Measurements from ENCODE around the gene CUL9.

DNA sequence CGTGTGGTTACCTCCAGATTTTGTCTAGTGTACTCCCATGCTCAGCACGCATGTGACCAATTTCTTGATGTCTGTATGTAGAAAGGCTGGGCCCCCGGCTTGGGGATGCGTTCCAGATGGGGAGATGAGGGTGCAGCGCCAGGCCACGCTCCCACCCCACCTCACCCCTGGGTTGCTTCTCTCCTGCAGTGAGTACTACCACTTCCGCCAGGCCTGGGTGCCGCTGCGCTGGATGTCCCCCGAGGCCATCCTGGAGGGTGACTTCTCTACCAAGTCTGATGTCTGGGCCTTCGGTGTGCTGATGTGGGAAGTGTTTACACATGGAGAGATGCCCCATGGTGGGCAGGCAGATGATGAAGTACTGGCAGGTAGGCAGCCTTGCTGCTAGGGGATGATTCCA is 22.4 kb upstream of the CUL9 start:
- no peak for TF ChIP-seq EZH2 (IDR thresholded peaks at IDR 0.05; ENCODE audit: low read depth, unreplicated experiment)
- TF ChIP-seq, protein P1, sequence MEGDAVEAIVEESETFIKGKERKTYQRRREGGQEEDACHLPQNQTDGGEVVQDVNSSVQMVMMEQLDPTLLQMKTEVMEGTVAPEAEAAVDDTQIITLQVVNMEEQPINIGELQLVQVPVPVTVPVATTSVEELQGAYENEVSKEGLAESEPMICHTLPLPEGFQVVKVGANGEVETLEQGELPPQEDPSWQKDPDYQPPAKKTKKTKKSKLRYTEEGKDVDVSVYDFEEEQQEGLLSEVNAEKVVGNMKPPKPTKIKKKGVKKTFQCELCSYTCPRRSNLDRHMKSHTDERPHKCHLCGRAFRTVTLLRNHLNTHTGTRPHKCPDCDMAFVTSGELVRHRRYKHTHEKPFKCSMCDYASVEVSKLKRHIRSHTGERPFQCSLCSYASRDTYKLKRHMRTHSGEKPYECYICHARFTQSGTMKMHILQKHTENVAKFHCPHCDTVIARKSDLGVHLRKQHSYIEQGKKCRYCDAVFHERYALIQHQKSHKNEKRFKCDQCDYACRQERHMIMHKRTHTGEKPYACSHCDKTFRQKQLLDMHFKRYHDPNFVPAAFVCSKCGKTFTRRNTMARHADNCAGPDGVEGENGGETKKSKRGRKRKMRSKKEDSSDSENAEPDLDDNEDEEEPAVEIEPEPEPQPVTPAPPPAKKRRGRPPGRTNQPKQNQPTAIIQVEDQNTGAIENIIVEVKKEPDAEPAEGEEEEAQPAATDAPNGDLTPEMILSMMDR (conservative IDR thresholded peaks at IDR 0.05; ENCODE audit: low read depth in 2 of 2): no peak
- TF ChIP-seq, protein P2, sequence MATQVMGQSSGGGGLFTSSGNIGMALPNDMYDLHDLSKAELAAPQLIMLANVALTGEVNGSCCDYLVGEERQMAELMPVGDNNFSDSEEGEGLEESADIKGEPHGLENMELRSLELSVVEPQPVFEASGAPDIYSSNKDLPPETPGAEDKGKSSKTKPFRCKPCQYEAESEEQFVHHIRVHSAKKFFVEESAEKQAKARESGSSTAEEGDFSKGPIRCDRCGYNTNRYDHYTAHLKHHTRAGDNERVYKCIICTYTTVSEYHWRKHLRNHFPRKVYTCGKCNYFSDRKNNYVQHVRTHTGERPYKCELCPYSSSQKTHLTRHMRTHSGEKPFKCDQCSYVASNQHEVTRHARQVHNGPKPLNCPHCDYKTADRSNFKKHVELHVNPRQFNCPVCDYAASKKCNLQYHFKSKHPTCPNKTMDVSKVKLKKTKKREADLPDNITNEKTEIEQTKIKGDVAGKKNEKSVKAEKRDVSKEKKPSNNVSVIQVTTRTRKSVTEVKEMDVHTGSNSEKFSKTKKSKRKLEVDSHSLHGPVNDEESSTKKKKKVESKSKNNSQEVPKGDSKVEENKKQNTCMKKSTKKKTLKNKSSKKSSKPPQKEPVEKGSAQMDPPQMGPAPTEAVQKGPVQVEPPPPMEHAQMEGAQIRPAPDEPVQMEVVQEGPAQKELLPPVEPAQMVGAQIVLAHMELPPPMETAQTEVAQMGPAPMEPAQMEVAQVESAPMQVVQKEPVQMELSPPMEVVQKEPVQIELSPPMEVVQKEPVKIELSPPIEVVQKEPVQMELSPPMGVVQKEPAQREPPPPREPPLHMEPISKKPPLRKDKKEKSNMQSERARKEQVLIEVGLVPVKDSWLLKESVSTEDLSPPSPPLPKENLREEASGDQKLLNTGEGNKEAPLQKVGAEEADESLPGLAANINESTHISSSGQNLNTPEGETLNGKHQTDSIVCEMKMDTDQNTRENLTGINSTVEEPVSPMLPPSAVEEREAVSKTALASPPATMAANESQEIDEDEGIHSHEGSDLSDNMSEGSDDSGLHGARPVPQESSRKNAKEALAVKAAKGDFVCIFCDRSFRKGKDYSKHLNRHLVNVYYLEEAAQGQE (IDR thresholded peaks at IDR 0.05; ENCODE audit: unreplicated experiment): no peak
- TF ChIP-seq JUNB (IDR thresholded peaks at IDR 0.05; ENCODE audit: unreplicated experiment): no peak
- no peak for TF ChIP-seq POLR2AphosphoS5 (IDR thresholded peaks at IDR 0.05; ENCODE audit: low read depth)
- TF ChIP-seq STAT1 (IDR thresholded peaks at IDR 0.05; ENCODE audit: unreplicated experiment): no peak
- no peak for TF ChIP-seq NANOG (IDR thresholded peaks at IDR 0.05; ENCODE audit: borderline replicate concordance)
- no peak for TF ChIP-seq CREB1 (CRISPR knock-in tag; IDR thresholded peaks at IDR 0.05; ENCODE audit: low read depth)
- TF ChIP-seq, protein P3, sequence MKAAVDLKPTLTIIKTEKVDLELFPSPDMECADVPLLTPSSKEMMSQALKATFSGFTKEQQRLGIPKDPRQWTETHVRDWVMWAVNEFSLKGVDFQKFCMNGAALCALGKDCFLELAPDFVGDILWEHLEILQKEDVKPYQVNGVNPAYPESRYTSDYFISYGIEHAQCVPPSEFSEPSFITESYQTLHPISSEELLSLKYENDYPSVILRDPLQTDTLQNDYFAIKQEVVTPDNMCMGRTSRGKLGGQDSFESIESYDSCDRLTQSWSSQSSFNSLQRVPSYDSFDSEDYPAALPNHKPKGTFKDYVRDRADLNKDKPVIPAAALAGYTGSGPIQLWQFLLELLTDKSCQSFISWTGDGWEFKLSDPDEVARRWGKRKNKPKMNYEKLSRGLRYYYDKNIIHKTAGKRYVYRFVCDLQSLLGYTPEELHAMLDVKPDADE (IDR thresholded peaks at IDR 0.05): no peak
- no peak for TF ChIP-seq EZH2phosphoT487 (IDR thresholded peaks at IDR 0.05; ENCODE audit: unreplicated experiment)
- TF ChIP-seq ZNF114 (CRISPR knock-in tag; IDR thresholded peaks at IDR 0.05): no peak
- no peak for TF ChIP-seq ZNF331 (CRISPR knock-in tag; IDR thresholded peaks at IDR 0.05; ENCODE audit: low read depth)
- TF ChIP-seq, protein P4, sequence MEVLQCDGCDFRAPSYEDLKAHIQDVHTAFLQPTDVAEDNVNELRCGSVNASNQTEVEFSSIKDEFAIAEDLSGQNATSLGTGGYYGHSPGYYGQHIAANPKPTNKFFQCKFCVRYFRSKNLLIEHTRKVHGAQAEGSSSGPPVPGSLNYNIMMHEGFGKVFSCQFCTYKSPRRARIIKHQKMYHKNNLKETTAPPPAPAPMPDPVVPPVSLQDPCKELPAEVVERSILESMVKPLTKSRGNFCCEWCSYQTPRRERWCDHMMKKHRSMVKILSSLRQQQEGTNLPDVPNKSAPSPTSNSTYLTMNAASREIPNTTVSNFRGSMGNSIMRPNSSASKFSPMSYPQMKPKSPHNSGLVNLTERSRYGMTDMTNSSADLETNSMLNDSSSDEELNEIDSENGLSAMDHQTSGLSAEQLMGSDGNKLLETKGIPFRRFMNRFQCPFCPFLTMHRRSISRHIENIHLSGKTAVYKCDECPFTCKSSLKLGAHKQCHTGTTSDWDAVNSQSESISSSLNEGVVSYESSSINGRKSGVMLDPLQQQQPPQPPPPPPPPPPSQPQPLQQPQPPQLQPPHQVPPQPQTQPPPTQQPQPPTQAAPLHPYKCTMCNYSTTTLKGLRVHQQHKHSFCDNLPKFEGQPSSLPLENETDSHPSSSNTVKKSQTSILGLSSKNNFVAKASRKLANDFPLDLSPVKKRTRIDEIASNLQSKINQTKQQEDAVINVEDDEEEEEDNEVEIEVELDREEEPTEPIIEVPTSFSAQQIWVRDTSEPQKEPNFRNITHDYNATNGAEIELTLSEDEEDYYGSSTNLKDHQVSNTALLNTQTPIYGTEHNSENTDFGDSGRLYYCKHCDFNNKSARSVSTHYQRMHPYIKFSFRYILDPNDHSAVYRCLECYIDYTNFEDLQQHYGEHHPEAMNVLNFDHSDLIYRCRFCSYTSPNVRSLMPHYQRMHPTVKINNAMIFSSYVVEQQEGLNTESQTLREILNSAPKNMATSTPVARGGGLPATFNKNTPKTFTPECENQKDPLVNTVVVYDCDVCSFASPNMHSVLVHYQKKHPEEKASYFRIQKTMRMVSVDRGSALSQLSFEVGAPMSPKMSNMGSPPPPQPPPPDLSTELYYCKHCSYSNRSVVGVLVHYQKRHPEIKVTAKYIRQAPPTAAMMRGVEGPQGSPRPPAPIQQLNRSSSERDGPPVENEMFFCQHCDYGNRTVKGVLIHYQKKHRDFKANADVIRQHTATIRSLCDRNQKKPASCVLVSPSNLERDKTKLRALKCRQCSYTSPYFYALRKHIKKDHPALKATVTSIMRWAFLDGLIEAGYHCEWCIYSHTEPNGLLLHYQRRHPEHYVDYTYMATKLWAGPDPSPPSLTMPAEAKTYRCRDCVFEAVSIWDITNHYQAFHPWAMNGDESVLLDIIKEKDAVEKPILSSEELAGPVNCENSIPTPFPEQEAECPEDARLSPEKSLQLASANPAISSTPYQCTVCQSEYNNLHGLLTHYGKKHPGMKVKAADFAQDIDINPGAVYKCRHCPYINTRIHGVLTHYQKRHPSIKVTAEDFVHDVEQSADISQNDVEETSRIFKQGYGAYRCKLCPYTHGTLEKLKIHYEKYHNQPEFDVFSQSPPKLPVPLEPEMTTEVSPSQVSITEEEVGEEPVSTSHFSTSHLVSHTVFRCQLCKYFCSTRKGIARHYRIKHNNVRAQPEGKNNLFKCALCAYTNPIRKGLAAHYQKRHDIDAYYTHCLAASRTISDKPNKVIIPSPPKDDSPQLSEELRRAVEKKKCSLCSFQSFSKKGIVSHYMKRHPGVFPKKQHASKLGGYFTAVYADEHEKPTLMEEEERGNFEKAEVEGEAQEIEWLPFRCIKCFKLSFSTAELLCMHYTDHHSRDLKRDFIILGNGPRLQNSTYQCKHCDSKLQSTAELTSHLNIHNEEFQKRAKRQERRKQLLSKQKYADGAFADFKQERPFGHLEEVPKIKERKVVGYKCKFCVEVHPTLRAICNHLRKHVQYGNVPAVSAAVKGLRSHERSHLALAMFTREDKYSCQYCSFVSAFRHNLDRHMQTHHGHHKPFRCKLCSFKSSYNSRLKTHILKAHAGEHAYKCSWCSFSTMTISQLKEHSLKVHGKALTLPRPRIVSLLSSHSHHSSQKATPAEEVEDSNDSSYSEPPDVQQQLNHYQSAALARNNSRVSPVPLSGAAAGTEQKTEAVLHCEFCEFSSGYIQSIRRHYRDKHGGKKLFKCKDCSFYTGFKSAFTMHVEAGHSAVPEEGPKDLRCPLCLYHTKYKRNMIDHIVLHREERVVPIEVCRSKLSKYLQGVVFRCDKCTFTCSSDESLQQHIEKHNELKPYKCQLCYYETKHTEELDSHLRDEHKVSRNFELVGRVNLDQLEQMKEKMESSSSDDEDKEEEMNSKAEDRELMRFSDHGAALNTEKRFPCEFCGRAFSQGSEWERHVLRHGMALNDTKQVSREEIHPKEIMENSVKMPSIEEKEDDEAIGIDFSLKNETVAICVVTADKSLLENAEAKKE (CRISPR knock-in tag; IDR thresholded peaks at IDR 0.05): no peak
